Mesenchymal stem cell (in vitro differentiated cells and primary cell): ENCODE results near the gene FAM169A.

Experiments used
- DNase-seq: peaks from one replicate; pipeline ENCODE4 v3.0.0-alpha.2; 2013
- H2AFZ ChIP-seq: one replicate; pipeline ENCODE4 v1.6.1; 2013; ENCODE audit warnings: low read depth, mild to moderate bottlenecking, control low read depth, inconsistent platforms, low read length, moderate library complexity
- H2AK5ac ChIP-seq: 2 replicates; pipeline ENCODE4 v1.6.1; 2013; ENCODE audit warnings: low read length, moderate library complexity, mild to moderate bottlenecking, inconsistent platforms; ENCODE audit not compliant: severe bottlenecking
- H2BK120ac ChIP-seq: one replicate; pipeline ENCODE4 v1.6.1; 2013; ENCODE audit warnings: low read depth, mild to moderate bottlenecking, inconsistent platforms, low read length, moderate library complexity
- H2BK12ac ChIP-seq, 2 experiments: one replicate each; pipeline ENCODE4 v1.6.1; 2013; ENCODE audit warnings: inconsistent platforms in 2 of 2, low read length in 2 of 2, mild to moderate bottlenecking in 2 of 2, moderate library complexity in 2 of 2, control low read depth in 1 of 2
- H2BK15ac ChIP-seq: one replicate; pipeline ENCODE4 v1.6.1; 2013; ENCODE audit warnings: mild to moderate bottlenecking, low read depth, inconsistent platforms; ENCODE audit not compliant: poor library complexity, severe bottlenecking
- H2BK5ac ChIP-seq: 2 replicates; pipeline ENCODE4 v1.6.1; 2013; ENCODE audit warnings: low read depth, mild to moderate bottlenecking, low read length, control low read depth, inconsistent platforms; ENCODE audit not compliant: poor library complexity, severe bottlenecking
- H3K14ac ChIP-seq, 2 experiments: one replicate each; pipeline ENCODE4 v1.6.1; 2013; ENCODE audit warnings: inconsistent platforms in 2 of 2, low read length in 2 of 2, control low read depth in 1 of 2, mild to moderate bottlenecking in 1 of 2, moderate library complexity in 1 of 2
- H3K18ac ChIP-seq, 2 experiments: one replicate each; pipeline ENCODE4 v1.6.1; 2013; ENCODE audit warnings: inconsistent platforms in 2 of 2, low read length in 2 of 2, control low read depth in 1 of 2, low read depth in 1 of 2, mild to moderate bottlenecking in 1 of 2
- H3K23ac ChIP-seq, 2 experiments: one replicate each; pipeline ENCODE4 v1.6.1; 2013; ENCODE audit warnings: inconsistent platforms in 2 of 2, low read length in 2 of 2, mild to moderate bottlenecking in 2 of 2, moderate library complexity in 2 of 2, control low read depth in 1 of 2
- H3K27ac ChIP-seq: 2 replicates; pipeline ENCODE4 v1.5.1; 2013; ENCODE audit warnings: mild to moderate bottlenecking, moderate library complexity, low read length, control low read depth, inconsistent platforms; ENCODE audit not compliant: poor library complexity, severe bottlenecking
- H3K27me3 ChIP-seq, 2 experiments: 2 replicates each; pipeline versions ENCODE4 v1.6.1 to v1.7.0; 2013; ENCODE audit warnings: low read length in 2 of 2, mild to moderate bottlenecking in 2 of 2, moderate library complexity in 2 of 2, control low read depth in 1 of 2, inconsistent platforms in 1 of 2; ENCODE audit not compliant: control insufficient read depth in 1 of 2, insufficient read depth in 1 of 2
- H3K36me3 ChIP-seq, 2 experiments: 2 replicates each; pipeline versions ENCODE4 v1.6.1 to v1.7.0; 2013; ENCODE audit warnings: low read length in 2 of 2, control low read depth in 1 of 2, inconsistent platforms in 1 of 2, low read depth in 1 of 2, mild to moderate bottlenecking in 1 of 2; ENCODE audit not compliant: insufficient read depth in 2 of 2, control insufficient read depth in 1 of 2
- H3K4ac ChIP-seq, 2 experiments: one replicate each; pipeline ENCODE4 v1.6.1; 2013; ENCODE audit warnings: inconsistent platforms in 2 of 2, low read length in 2 of 2, mild to moderate bottlenecking in 2 of 2, moderate library complexity in 2 of 2, control low read depth in 1 of 2, low read depth in 1 of 2
- H3K4me1 ChIP-seq: 2 replicates; pipeline ENCODE4 v1.6.1; 2013; ENCODE audit warnings: low read depth, low read length, control low read depth; ENCODE audit not compliant: control insufficient read depth, insufficient read depth
- H3K4me2 ChIP-seq: 2 replicates; pipeline ENCODE4 v1.6.1; 2013; ENCODE audit warnings: low read length, mild to moderate bottlenecking, inconsistent platforms; ENCODE audit not compliant: poor library complexity, severe bottlenecking
- H3K4me3 ChIP-seq, 2 experiments: 2 replicates each; pipeline versions ENCODE4 v1.5.1 to v1.7.0; 2013; ENCODE audit warnings: low read length in 2 of 2, mild to moderate bottlenecking in 2 of 2, control low read depth in 1 of 2, low read depth in 1 of 2; ENCODE audit not compliant: insufficient read depth in 1 of 2
- H3K79me1 ChIP-seq: replicated peaks from 2 replicates; pipeline ENCODE4 v1.6.1; 2013; ENCODE audit warnings: mild to moderate bottlenecking, control low read depth, low read length, inconsistent platforms; ENCODE audit not compliant: poor library complexity, severe bottlenecking
- H3K9ac ChIP-seq: 2 replicates; pipeline ENCODE4 v1.7.0; 2013; ENCODE audit warnings: mild to moderate bottlenecking, low read length, moderate library complexity
- H3K9me3 ChIP-seq: 2 replicates; pipeline ENCODE4 v1.7.0; 2013; ENCODE audit warnings: mild to moderate bottlenecking, low read length; ENCODE audit not compliant: control insufficient read depth
- H4K8ac ChIP-seq: one replicate; pipeline ENCODE4 v1.6.1; 2013; ENCODE audit warnings: inconsistent platforms, mild to moderate bottlenecking, low read length, moderate library complexity
- H4K91ac ChIP-seq: one replicate; pipeline ENCODE4 v1.6.1; 2013; ENCODE audit warnings: mild to moderate bottlenecking, low read length, inconsistent platforms
- WGBS: methylation state at CpG from one replicate; pipeline ENCODE4 v1.1.7; 2013; ENCODE audit warnings: mixed read lengths; 5-methylcytosine and 5-hydroxymethylcytosine counted together

The FAM169A gene

GRCh38 chr5:74786851-74787250 lies 79.3 kb downstream of the FAM169A start:
- Histone ChIP-seq H3K18ac (no peak overlapping the region), H4K91ac (no peak overlapping the region), H2AK5ac (no peak overlapping the region), H3K4ac (no peak overlapping the region), H3K23ac (no peak overlapping the region), H3K27ac (no peak overlapping the region), H3K9ac (no peak overlapping the region), H3K79me1 (no peaks in the 10 kb centered on the region), H4K8ac (no peak overlapping the region), H3K9me3 (peaks cover 3% of the 10 kb centered on the region), H3K4me2 (no peak overlapping the region), H3K27me3 (no peaks in the 10 kb centered on the region), H2BK12ac (no peak overlapping the region), H2BK120ac (no peak overlapping the region), H2AFZ (no peak overlapping the region), H2BK15ac (no peak overlapping the region), H3K4me3 (no peak overlapping the region), H3K4me1 (no peaks in the 10 kb centered on the region), H2BK5ac (no peak overlapping the region), H3K36me3 (no peaks in the 10 kb centered on the region), H3K14ac (no peak overlapping the region)
- DNase-seq: no peak
- WGBS: 91% methylated on average over 6 of the region's 6 CpGs

- no peak overlapping the region for H2AFZ ChIP-seq
- H3K4ac ChIP-seq: no peak overlapping the region
- no peak overlapping the region for H4K8ac ChIP-seq
- H3K4me1 ChIP-seq: no peaks in the 10 kb centered on the region
- no peak overlapping the region for H2BK12ac ChIP-seq
- no peak overlapping the region for H3K4me3 ChIP-seq
- H4K91ac ChIP-seq: no peak overlapping the region
- H3K9ac ChIP-seq: no peak overlapping the region
- peaks cover 15 to 46% of the 10 kb centered on the region in 2 experiments for H3K36me3 ChIP-seq
- no peak overlapping the region for H2BK15ac ChIP-seq
- H2BK5ac ChIP-seq: no peak overlapping the region
- H3K23ac ChIP-seq: no peak overlapping the region
- no peaks in the 10 kb centered on the region for H3K9me3 ChIP-seq
- peaks cover 6% of the 10 kb centered on the region for H3K79me1 ChIP-seq
- H2AK5ac ChIP-seq: no peak overlapping the region
- H3K14ac ChIP-seq: no peak overlapping the region
- H2BK120ac ChIP-seq: no peak overlapping the region
- DNase-seq: no peak
- no CpG with 5 or more reads among the region's 2 CpGs for WGBS
- H3K18ac ChIP-seq: no peak overlapping the region
- no peaks in the 10 kb centered on the region for H3K27me3 ChIP-seq
- H3K4me2 ChIP-seq: no peak overlapping the region
- no peak overlapping the region for H3K27ac ChIP-seq
Measured at GRCh38 chr5:74778609-74779008, 87.6 kb downstream of the FAM169A start.

- H2BK5ac ChIP-seq: no peak overlapping the region
- no peaks in the 10 kb centered on the region for H3K27me3 ChIP-seq
- no peak overlapping the region for H2BK15ac ChIP-seq
- no peak overlapping the region for H4K91ac ChIP-seq
- H4K8ac ChIP-seq: no peak overlapping the region
- H3K4me1 ChIP-seq: no peaks in the 10 kb centered on the region
- H3K9me3 ChIP-seq: no peaks in the 10 kb centered on the region
- WGBS: 93% methylated on average over 4 of the region's 7 CpGs
- no peak overlapping the region for H3K9ac ChIP-seq
- H3K79me1 ChIP-seq: peaks cover 14% of the 10 kb centered on the region
- peak; percentile 13 for DNase-seq
- H3K4ac ChIP-seq: no peak overlapping the region
- H3K14ac ChIP-seq: no peak overlapping the region
- H2AFZ ChIP-seq: no peak overlapping the region
- no peak overlapping the region for H3K27ac ChIP-seq
- H2BK12ac ChIP-seq: no peak overlapping the region
- no peak overlapping the region for H3K23ac ChIP-seq
- no peak overlapping the region for H3K4me2 ChIP-seq
- H2BK120ac ChIP-seq: no peak overlapping the region
- no peak overlapping the region for H2AK5ac ChIP-seq
- H3K4me3 ChIP-seq: no peak overlapping the region
- no peak overlapping the region for H3K18ac ChIP-seq
- H3K36me3 ChIP-seq: peaks cover 22 to 77% of the 10 kb centered on the region in 2 experiments
Measured at GRCh38 chr5:74772359-74772758, 93.8 kb downstream of the FAM169A start.

GRCh38 chr5:74767579-74767913 lies 98.6 kb downstream of the FAM169A start:
- WGBS: 5% methylated on average over 8 of the region's 9 CpGs

More at GRCh38 chr5:74767579-74767913, 98.6 kb downstream of the FAM169A start:
- no peaks in the 10 kb centered on the region for H3K9me3 ChIP-seq
- H3K79me1 ChIP-seq: peaks cover 13% of the 10 kb centered on the region
- no peak overlapping the region for H2BK12ac ChIP-seq
- no peak overlapping the region for H4K91ac ChIP-seq
- H3K14ac ChIP-seq: peak overlapping the region in 1 of 2 experiments; percentile 60
- peak; percentile 80 for DNase-seq
- no peak overlapping the region for H2BK5ac ChIP-seq
- peaks cover 4 to 31% of the 10 kb centered on the region in 2 experiments for H3K36me3 ChIP-seq
- peak overlapping the region; percentile 68 for H3K27ac ChIP-seq
- peak overlapping the region; percentile 93 for H3K9ac ChIP-seq
- peak overlapping the region; percentile 95 to 98 for H3K4me3 ChIP-seq
- no peaks in the 10 kb centered on the region for H3K27me3 ChIP-seq
- H3K4ac ChIP-seq: peak overlapping the region in 1 of 2 experiments; percentile 95
- no peak overlapping the region for H2AFZ ChIP-seq
- H4K8ac ChIP-seq: no peak overlapping the region
- H3K23ac ChIP-seq: no peak overlapping the region
- H3K4me2 ChIP-seq: peak overlapping the region; percentile 94
- H2AK5ac ChIP-seq: peak overlapping the region; percentile 16
- H3K18ac ChIP-seq: peak overlapping the region in 1 of 2 experiments; percentile 61
- no peak overlapping the region for H2BK15ac ChIP-seq
- peaks cover 9% of the 10 kb centered on the region for H3K4me1 ChIP-seq
- H2BK120ac ChIP-seq: no peak overlapping the region
